KOPT-K1 (cell line): ENCODE measurements around the gene COL28A1.
"Not testable (repeated sequence)": the region's sequence is repeated elsewhere in the genome, so short reads cannot be mapped to it uniquely, and the experiment has no call there.

Experiments used
- H3K27ac ChIP-seq: fragments of 200-600 bp; sonication (generic); 2 replicates; pipeline ENCODE4 v1.5.1; 2016; ENCODE audit warnings: antibody characterized with exemption, mild to moderate bottlenecking, low read depth, low read length; ENCODE audit not compliant: poor library complexity, severe bottlenecking
- H3K36me3 ChIP-seq: fragments of 200-600 bp; sonication (generic); 2 replicates; pipeline ENCODE4 v1.5.1; 2017; ENCODE audit warnings: antibody characterized with exemption, mild to moderate bottlenecking, low read length, moderate library complexity; ENCODE audit not compliant: insufficient read depth
- H3K9me3 ChIP-seq: fragments of 200-600 bp; sonication (generic); 2 replicates; pipeline ENCODE4 v1.5.1; 2017; ENCODE audit warnings: antibody characterized with exemption, low read length, mild to moderate bottlenecking; ENCODE audit not compliant: insufficient read depth, poor library complexity, severe bottlenecking

Gene COL28A1

DNA sequence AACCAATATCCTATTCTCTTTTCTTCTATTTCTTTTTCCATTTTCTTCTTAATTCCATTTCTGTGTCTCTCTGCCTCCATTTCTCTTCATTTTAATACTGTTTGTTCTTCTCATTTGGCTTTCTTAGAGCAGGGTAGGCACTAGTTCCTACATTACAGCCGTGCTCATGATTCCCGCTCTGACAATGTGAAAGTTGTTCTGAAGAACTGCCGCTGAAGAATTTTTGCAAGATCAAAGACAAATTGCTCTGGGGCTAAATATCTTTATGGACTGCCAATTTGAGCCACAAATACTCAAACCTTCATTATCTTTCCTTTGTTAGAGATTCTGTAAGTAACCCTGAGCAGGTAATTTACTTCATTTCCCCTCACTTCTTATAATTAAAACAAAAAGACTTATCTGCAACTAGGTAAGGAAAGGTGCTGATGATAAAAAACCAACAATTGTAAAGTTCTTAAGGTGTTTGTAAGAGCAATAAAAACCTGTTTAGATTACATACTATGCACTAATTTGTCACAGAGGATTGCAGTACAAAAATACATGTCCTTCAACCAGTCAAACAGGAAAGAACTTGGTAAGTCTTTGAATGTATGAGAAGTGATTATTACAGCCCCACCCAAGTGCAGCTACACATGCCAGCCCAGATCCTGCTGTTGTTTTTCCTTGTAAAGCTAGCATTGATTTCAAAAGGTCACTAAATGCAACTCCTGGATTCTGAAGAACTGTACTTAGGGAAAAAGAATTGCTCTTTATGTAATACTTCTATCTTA lies 127.5 kb downstream of the COL28A1 start:
- Histone ChIP-seq H3K27ac (no peak overlapping the region), H3K36me3 (no peaks in the 10 kb centered on the region), H3K9me3 (peaks cover 16% of the 10 kb centered on the region)

DNA sequence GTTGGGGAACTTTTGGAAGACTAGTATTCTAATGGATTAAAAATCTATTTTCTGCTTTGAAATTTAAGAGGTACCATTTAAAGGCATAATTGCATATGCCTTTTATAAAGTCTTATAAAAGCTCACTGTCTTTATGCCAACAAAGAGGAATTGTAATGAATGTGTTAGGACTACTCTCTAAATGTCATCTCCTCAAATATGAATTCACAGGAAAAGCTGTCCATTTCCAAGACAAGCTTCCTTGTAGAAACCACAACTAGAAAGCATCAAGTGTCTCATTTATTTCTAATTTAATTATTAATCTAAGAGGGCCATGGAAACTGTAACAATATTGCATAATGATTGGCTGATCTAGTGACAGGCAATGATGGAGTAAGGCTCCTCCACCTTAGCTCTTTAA lies 130.2 kb downstream of the COL28A1 start:
- Histone ChIP-seq H3K9me3 (peaks cover 16% of the 10 kb centered on the region), H3K27ac (no peak overlapping the region), H3K36me3 (no peaks in the 10 kb centered on the region)

DNA sequence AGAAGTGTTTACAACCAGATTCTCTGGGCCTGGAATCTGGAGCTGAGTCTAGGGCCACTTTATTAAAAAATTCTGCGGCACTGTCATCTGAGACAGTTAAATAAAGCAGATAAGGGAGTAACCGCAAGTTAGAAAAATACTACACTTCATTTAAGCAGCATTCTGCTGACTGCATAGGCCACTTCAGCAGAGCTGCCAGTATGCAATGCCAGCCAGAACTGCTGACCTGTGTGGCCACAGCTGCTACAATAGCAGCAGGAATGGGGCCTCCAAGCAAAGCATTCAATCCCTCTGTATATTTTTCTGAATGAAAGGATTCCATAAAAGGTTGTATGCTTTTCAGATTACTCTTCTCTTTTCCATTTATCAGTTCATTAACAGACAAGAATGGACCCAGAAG lies 136.0 kb downstream of the COL28A1 start:
- Histone ChIP-seq H3K27ac (no peak overlapping the region), H3K36me3 (no peaks in the 10 kb centered on the region), H3K9me3 (no peaks in the 10 kb centered on the region)

DNA sequence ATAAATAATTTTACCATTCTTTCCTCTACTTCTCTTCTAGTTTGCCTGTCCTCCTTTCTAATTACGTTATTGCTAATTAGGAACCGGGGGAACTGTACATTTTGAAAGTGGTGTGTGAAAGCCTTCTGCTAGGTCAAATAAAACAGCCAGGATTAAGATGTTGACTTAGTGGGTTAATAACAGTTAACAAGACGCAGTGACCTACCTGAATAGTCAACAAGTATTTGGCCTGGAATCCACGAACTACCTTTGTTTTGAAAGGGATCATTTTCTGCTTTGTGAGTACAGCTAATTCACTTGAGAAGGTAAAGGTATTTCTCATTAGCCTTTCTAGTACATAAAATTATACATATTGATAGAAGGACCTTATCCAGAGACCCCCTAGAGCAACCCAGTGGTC lies 139.9 kb downstream of the COL28A1 start:
- Histone ChIP-seq H3K9me3 (peaks cover 2% of the 10 kb centered on the region), H3K36me3 (no peaks in the 10 kb centered on the region), H3K27ac (no peak overlapping the region)

DNA sequence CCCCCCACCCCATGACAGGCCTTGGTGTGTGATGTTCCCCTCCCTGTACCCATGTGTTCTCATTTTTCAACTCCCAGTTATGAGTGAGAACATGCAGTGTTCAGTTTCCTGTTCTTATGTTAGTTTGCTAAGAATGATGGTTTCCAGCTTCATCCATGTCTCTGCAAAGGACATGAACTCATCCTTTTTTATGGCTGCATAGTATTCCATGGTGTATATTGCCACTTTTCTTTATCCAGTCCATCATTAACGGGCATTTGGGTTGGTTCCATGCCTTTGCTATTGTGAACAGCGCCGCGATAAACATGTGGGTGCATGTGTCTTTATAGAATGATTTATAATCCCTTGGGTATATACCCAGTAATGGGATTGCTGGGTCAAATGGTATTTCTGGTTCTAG lies 147.5 kb downstream of the COL28A1 start:
- H3K9me3 ChIP-seq, H3K36me3 ChIP-seq, H3K27ac ChIP-seq: not testable (repeated sequence)

DNA sequence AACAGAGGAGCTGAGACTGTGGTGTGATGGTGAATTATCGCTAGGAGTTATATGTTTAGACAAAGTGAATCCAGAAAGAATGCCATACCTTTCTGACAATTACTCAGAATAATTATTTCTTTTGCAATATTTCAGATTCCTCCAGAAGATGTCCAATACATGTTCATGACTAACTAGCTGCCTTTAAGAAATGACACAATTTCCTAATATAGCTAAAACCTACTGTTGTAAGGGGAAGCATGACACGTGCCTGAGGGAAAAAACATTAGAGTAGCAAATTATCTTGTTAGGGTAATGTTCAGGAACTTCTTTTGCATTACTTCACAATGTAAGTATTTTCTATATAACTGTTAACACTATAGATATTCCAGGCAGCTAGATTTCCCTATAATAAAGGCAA lies 150.3 kb downstream of the COL28A1 start:
- Histone ChIP-seq H3K9me3 (peaks cover under 1% of the 10 kb centered on the region), H3K27ac (no peak overlapping the region), H3K36me3 (no peaks in the 10 kb centered on the region)

DNA sequence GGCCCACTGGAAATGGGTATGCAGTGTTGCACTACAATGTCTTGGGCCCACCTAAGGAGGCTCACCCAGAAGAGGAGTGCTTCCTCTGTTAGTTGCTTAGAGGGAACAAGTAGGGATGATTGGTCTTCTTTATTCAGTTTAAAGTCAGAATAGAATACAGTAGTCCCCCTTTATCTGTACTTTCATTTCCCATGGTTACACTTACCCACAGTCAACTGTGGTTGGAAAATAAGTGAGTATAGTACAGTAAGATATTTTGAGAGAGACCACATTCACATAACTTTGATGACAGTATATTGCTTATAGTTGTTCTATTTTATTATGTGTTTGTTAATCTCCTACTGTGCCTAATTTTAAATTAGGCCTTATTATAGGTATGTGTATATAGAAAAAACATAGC lies 151.4 kb downstream of the COL28A1 start:
- Histone ChIP-seq H3K27ac (no peak overlapping the region), H3K9me3 (no peaks in the 10 kb centered on the region), H3K36me3 (no peaks in the 10 kb centered on the region)

DNA sequence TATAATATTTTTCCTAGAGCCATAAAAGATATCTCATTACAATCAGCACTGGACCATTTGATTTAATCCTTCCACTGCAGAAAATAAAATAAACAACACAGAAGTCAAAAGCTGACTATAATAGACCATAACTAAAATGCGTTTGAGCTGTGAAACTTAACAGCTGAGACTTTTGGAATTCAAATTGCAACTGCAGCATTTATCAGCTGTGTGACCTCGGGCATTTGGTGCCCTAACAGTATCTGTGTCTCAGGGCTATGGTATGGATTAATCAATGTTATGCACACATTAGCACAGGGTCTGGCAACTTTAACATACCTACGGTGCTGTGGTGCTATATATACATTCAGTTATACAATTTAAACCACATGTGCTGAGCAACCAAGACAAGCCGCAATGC lies 160.1 kb downstream of the COL28A1 start:
- Histone ChIP-seq H3K9me3 (no peaks in the 10 kb centered on the region), H3K36me3 (no peaks in the 10 kb centered on the region), H3K27ac (no peak overlapping the region)

DNA sequence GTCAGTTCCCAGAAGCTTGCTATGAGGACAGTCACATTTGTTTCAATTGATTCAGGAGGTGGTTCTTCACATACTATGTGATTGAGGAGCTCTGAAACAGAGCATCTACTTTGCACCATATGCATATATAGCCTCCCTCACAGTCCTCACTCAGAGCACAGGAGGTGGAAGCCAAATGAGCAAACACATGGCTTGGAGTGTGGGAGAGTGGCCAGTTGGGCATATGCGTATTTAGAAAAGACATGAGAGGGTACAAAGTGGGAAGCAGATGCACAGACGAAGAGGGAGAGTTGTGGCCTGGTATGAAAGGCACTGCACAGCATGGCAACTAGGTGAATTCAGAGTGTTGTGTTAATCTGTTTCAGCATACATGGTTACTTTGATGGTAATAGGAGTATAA lies 165.6 kb downstream of the COL28A1 start:
- H3K9me3 ChIP-seq: no peaks in the 10 kb centered on the region
- no peaks in the 10 kb centered on the region for H3K36me3 ChIP-seq
- no peak overlapping the region for H3K27ac ChIP-seq

DNA sequence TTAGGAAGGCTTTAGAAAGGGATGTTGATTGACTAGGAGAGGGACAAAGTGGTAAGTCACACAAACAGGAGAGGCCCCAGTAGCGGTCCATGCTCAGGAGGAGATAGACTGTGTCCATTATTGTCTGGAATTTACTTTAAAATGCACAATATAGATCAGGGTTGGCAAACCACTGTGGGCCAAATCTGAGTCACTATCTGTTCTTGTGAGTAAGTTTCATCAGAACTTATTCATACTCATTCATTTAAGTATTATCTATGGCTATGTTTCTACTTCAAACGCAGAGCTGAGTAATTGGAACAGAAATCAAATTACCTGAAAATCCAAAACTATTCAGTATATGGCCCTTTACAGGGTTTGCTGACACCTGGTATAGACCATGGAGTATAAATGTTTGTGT lies 166.5 kb downstream of the COL28A1 start:
- Histone ChIP-seq H3K27ac (no peak overlapping the region), H3K9me3 (no peaks in the 10 kb centered on the region)

DNA sequence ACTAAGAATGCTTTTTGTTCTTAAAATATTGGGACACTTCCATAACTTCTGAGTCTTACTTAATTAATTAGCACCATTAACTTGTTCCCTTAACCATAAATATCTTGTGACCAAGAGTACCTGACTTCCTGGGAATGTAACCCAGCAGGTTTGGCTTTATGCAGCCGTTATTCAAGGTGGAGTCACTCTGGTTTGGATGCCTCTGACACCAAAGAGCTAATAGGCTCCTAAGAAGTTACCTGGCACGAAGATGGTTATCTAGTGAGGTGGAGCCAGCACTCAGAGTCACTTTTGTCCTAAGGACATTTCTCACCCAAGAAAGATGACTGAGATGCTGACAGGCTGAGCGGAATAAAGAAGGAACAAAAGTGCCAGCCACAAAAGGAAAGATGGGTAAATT lies 181.0 kb downstream of the COL28A1 start:
- H3K36me3 ChIP-seq: no peaks in the 10 kb centered on the region
- H3K27ac ChIP-seq: no peak overlapping the region
- no peaks in the 10 kb centered on the region for H3K9me3 ChIP-seq

More for the DNA sequence above, 166.5 kb downstream of the COL28A1 start:
- no peaks in the 10 kb centered on the region for H3K36me3 ChIP-seq

DNA sequence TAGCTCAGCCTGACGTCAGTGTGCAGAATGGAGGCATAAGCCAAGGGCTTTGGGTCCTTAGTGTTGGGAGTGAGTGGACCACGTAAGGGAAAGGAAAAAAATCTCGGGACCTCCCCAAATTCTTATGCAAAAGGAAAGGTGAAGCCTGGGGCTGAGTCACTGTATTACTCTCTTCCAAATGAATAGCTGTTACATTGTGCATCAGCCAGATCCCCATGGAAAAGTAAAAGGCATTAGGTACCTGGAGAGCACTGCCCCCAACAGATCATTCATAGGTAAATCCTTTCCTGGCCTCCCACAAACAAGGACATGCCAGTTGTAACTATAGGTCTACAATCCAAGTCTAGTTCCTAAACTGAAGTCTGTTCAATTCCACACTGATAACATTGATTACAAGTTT lies 182.8 kb downstream of the COL28A1 start:
- no peak overlapping the region for H3K27ac ChIP-seq
- no peaks in the 10 kb centered on the region for H3K9me3 ChIP-seq
- H3K36me3 ChIP-seq: no peaks in the 10 kb centered on the region

DNA sequence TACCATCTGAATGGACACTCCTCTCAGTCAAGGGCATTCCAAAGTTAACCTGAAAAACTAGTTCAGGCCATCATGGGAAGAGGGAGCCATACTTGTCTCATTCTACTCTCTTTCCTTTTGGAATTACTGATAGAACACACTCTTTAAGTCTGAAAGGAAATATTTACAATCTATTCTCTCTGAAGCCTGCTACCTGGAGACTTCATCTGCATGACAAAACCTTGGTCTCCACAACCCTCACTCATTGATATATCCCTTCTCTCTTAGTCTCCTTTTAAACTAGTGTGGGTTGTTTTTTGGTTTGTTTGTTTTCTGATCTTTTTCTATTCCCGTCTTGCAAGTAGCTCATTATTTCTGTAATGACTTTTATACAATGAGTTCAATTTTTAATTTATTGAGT lies 183.8 kb downstream of the COL28A1 start:
- Histone ChIP-seq H3K36me3 (no peaks in the 10 kb centered on the region), H3K9me3 (no peaks in the 10 kb centered on the region), H3K27ac (no peak overlapping the region)

DNA sequence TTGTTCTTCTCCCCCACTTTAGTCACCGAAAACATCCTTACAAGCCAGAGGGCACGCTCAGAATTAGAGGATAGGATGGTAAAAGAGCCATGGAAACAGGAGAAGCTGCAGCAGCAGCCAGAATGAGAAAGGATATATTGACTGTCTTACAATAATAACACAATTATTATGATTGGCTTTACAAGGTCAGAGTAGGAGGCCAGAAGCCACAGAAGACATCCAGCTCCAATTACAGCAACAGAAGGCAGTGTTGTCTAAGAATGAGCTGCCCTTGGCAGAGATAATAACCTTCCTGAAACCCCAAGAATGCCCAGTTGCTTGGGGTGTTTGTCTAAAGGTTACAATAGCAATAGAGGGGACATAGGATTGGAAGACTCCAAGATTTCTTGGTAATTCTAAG lies 184.5 kb downstream of the COL28A1 start:
- no peaks in the 10 kb centered on the region for H3K9me3 ChIP-seq
- no peak overlapping the region for H3K27ac ChIP-seq
- H3K36me3 ChIP-seq: no peaks in the 10 kb centered on the region

DNA sequence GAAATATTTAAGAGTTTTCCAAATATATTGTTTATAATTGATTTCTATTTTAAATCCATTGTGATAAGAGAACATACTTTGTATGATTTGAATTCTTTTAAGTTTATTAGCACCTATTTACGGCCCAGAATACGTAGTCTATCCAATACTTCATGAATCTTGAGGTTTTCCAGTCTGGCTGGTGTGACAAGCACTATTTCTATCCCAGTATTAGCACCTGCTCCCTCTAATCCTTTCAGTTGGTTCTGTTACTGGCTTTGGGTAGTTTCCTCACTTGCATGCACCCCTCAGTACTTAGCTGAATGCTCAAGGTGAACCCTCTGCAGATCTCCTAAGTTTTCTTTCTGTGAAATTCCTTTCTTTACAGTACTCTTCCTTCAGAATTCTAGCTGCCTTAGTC lies 186.5 kb downstream of the COL28A1 start:
- H3K36me3 ChIP-seq: no peaks in the 10 kb centered on the region
- H3K27ac ChIP-seq: no peak overlapping the region
- no peaks in the 10 kb centered on the region for H3K9me3 ChIP-seq

DNA sequence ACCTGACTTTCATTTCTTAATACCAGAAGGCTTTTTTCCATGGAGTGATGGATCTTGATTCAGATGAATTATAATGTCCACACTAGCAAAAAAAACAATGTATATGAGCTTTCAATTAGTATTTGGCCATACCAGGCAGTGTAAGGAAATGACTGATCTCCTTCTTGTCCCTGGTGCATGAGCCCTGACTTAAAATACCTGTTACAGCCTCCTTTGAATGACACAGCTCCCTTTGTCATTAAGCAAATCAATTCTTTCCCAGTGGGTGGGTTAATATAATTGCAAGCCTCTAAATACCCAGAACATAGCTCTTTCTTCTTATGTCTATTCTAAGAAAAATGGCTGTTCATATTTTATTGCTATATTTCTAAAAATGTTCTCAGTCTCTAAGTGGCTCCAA lies 188.6 kb downstream of the COL28A1 start:
- no peaks in the 10 kb centered on the region for H3K9me3 ChIP-seq
- no peaks in the 10 kb centered on the region for H3K36me3 ChIP-seq
- H3K27ac ChIP-seq: no peak overlapping the region
